DND-41 (cell line): Measurements from ENCODE around the gene CAMK2N1.

Experiments used
- EZH2 ChIP-seq: IDR thresholded peaks from 3 replicates; pipeline ENCODE4 v1.6.1; 2012; ENCODE audit warnings: borderline replicate concordance, low read depth, mild to moderate bottlenecking, moderate library complexity, low read length, inconsistent platforms; ENCODE audit not compliant: severe bottlenecking
- TF ChIP-seq, protein P1 (sequence below): IDR thresholded peaks from 2 replicates; pipeline ENCODE4 v1.5.1; 2012; ENCODE audit warnings: borderline replicate concordance, low read length, moderate library complexity, mild to moderate bottlenecking; ENCODE audit not compliant: poor library complexity, severe bottlenecking; ENCODE audit errors: extremely low read depth

GRCh38 chr1:20480243-20480944 is 5.6 kb downstream of the CAMK2N1 start:
- TF ChIP-seq, protein P1, sequence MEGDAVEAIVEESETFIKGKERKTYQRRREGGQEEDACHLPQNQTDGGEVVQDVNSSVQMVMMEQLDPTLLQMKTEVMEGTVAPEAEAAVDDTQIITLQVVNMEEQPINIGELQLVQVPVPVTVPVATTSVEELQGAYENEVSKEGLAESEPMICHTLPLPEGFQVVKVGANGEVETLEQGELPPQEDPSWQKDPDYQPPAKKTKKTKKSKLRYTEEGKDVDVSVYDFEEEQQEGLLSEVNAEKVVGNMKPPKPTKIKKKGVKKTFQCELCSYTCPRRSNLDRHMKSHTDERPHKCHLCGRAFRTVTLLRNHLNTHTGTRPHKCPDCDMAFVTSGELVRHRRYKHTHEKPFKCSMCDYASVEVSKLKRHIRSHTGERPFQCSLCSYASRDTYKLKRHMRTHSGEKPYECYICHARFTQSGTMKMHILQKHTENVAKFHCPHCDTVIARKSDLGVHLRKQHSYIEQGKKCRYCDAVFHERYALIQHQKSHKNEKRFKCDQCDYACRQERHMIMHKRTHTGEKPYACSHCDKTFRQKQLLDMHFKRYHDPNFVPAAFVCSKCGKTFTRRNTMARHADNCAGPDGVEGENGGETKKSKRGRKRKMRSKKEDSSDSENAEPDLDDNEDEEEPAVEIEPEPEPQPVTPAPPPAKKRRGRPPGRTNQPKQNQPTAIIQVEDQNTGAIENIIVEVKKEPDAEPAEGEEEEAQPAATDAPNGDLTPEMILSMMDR: no peak
- TF ChIP-seq EZH2: no peak
